NCI-H345 (cell line): Measurements from ENCODE around the gene POLR3B.
"Not testable (repeated sequence)": the region's sequence is repeated elsewhere in the genome, so short reads cannot be mapped to it uniquely, and the experiment has no call there.

Experiments used
- DNase-seq: peaks from one replicate; lab custom pipeline; 2025; lab: John Stamatoyannopoulos, UW

POLR3B gene

GRCh38 chr12:106357549-106358395, at the start of gene POLR3B:
POLR3B (plus strand) TSS chr12:106357748; CDS start chr12:106357880, 132 bp downstream.
- peak; percentile 96 for DNase-seq

GRCh38 chr12:106308121-106308520, 49.4 kb upstream of the POLR3B start:
- DNase-seq, result no peak

GRCh38 chr12:106308611-106309010, 48.9 kb upstream of the POLR3B start:
- no peak for DNase-seq

- DNase-seq, result no peak
Measured at GRCh38 chr12:106309671-106310505, 47.7 kb upstream of the POLR3B start.

GRCh38 chr12:106310687-106311086, 46.9 kb upstream of the POLR3B start:
- DNase-seq, result no peak

- no peak for DNase-seq
Measured at GRCh38 chr12:106311139-106311538, 46.4 kb upstream of the POLR3B start.

GRCh38 chr12:106313413-106313812, 44.1 kb upstream of the POLR3B start:
- not testable (repeated sequence) for DNase-seq

- DNase-seq, result no peak
Measured at GRCh38 chr12:106315523-106315922, 42.0 kb upstream of the POLR3B start.

- DNase-seq, result no peak
Measured at GRCh38 chr12:106317406-106318082, 40.0 kb upstream of the POLR3B start.

- no peak for DNase-seq
Measured at GRCh38 chr12:106321139-106321850, 36.3 kb upstream of the POLR3B start.

- no peak for DNase-seq
Measured at GRCh38 chr12:106323537-106323936, 34.0 kb upstream of the POLR3B start.

- no peak for DNase-seq
Measured at GRCh38 chr12:106327309-106327869, 30.2 kb upstream of the POLR3B start.

GRCh38 chr12:106328735-106329134, 28.8 kb upstream of the POLR3B start:
- DNase-seq, result no peak

GRCh38 chr12:106329231-106329982, 28.1 kb upstream of the POLR3B start:
- DNase-seq, result no peak

- DNase-seq, result no peak
Measured at GRCh38 chr12:106331599-106331998, 25.9 kb upstream of the POLR3B start.

- no peak for DNase-seq
Measured at GRCh38 chr12:106332536-106332935, 25.0 kb upstream of the POLR3B start.

- no peak for DNase-seq
Measured at GRCh38 chr12:106333010-106333409, 24.5 kb upstream of the POLR3B start.

- no peak for DNase-seq
Measured at GRCh38 chr12:106333756-106334155, 23.8 kb upstream of the POLR3B start.

GRCh38 chr12:106341086-106341877, 16.3 kb upstream of the POLR3B start:
- no peak for DNase-seq
